HG03159 (cell line): ENCODE data around the gene DKK3.

Source experiments
- ATAC-seq: cut with Tn5 transposase; IDR thresholded peaks from one replicate; pipeline ENCODE4 v1.9.1; 2021; ENCODE audit warnings: mild to moderate bottlenecking, moderate library complexity; ENCODE audit not compliant: unreplicated experiment

DKK3 gene

GRCh38 chr11:11969380-11970215 lies 38.8 kb downstream of the DKK3 start:
- no peak for ATAC-seq

- no peak for ATAC-seq
Measured at GRCh38 chr11:11968511-11969280, 39.7 kb downstream of the DKK3 start.

- ATAC-seq: no peak
Measured at GRCh38 chr11:11967669-11968510, 40.5 kb downstream of the DKK3 start.

GRCh38 chr11:11966826-11967668 lies 41.4 kb downstream of the DKK3 start:
- ATAC-seq: peak; percentile 95

GRCh38 chr11:11966354-11966741 lies 42.1 kb downstream of the DKK3 start:
- ATAC-seq: no peak

- ATAC-seq: no peak
Measured at GRCh38 chr11:11965656-11966353, 42.6 kb downstream of the DKK3 start.

- no peak for ATAC-seq
Measured at GRCh38 chr11:11965192-11965591, 43.2 kb downstream of the DKK3 start.

GRCh38 chr11:11964774-11965150 lies 43.7 kb downstream of the DKK3 start:
- ATAC-seq: no peak

- no peak for ATAC-seq
Measured at GRCh38 chr11:11963842-11964773, 44.3 kb downstream of the DKK3 start.

GRCh38 chr11:11963067-11963466 lies 45.4 kb downstream of the DKK3 start:
- ATAC-seq: no peak

- no peak for ATAC-seq
Measured at GRCh38 chr11:11961399-11962028, 46.9 kb downstream of the DKK3 start.

- no peak for ATAC-seq
Measured at GRCh38 chr11:11960687-11961086, 47.7 kb downstream of the DKK3 start.

GRCh38 chr11:11959601-11960000 lies 48.8 kb downstream of the DKK3 start:
- ATAC-seq: no peak

GRCh38 chr11:11958403-11959231 lies 49.8 kb downstream of the DKK3 start:
- no peak for ATAC-seq

- ATAC-seq: no peak
Measured at GRCh38 chr11:11956006-11956405, 52.4 kb downstream of the DKK3 start.

GRCh38 chr11:11952036-11952435 lies 56.4 kb downstream of the DKK3 start:
- no peak for ATAC-seq

GRCh38 chr11:11949482-11949881 lies 58.9 kb downstream of the DKK3 start:
- no peak for ATAC-seq
